Peyer's patch (tissue), 4 donors: Measurements from ENCODE around the gene DLGAP1.

ENCODE experiments used
- CTCF ChIP-seq, 6 experiments: fragments of 450-650 bp in 4 of 6; fragments of 200-600 bp in 2 of 6; sonication (generic) in 1 of 6; IDR thresholded peaks; one replicate each; pipeline ENCODE4 v1.5.1; 2017 to 2019; ENCODE audit warnings: antibody characterized with exemption in 6 of 6, mild to moderate bottlenecking in 3 of 6, moderate library complexity in 1 of 6
- POLR2A ChIP-seq, 2 donors: fragments of 450-650 bp; IDR thresholded peaks; one replicate each; pipeline ENCODE4 v1.5.1; 2017; ENCODE audit warnings: antibody characterized with exemption in 2 of 2, mild to moderate bottlenecking in 2 of 2, moderate library complexity in 2 of 2

GRCh38 chr18:3683483-3683882 is 771.6 kb downstream of the DLGAP1 start:
- TF ChIP-seq CTCF (IDR thresholded peaks at IDR 0.05) (no peak), POLR2A (IDR thresholded peaks at IDR 0.05) (no peak)
